HEK293 (cell line): ENCODE data around the gene CPNE2.

Experiments
- CTCF ChIA-PET: fragments of 350-600 bp; formaldehyde crosslinking; extraction: SDS; loops from one replicate; lab custom pipeline; 2021; ENCODE audit warnings: antibody characterized with exemption; lab: Yijun Ruan, JAX
- POLR2A ChIA-PET: fragments of 300-600 bp; formaldehyde crosslinking; extraction: SDS; loops from one replicate; lab custom pipeline; 2020; ENCODE audit warnings: antibody characterized with exemption, inconsistent platforms; lab: Yijun Ruan, JAX
- H3K27ac ChIP-seq: fragments of 200-500 bp; sonication (Bioruptor generic); 2 replicates; pipeline ENCODE4 v1.5.1; 2014; ENCODE audit warnings: low read depth, low read length, control low read depth, inconsistent platforms; ENCODE audit errors: extremely low read depth
- H3K36me3 ChIP-seq, 2 experiments: fragments of 200-500 bp in 1 of 2; sonication (Bioruptor generic) in 1 of 2; 1 replicate in 1 of 2; 2 replicates in 1 of 2; pipeline ENCODE4 v1.5.1; 2014 to 2017; ENCODE audit warnings: inconsistent platforms in 2 of 2, low read length in 2 of 2; ENCODE audit not compliant: control insufficient read depth in 2 of 2, insufficient read depth in 1 of 2
- H3K4me1 ChIP-seq: fragments of 200-500 bp; sonication (Bioruptor generic); 2 replicates; pipeline ENCODE4 v1.5.1; 2014; ENCODE audit warnings: mild to moderate bottlenecking, low read length, inconsistent platforms; ENCODE audit not compliant: control insufficient read depth, insufficient read depth
- H3K4me3 ChIP-seq: 2 replicates; pipeline ENCODE4 v1.5.1; 2011; ENCODE audit warnings: low read depth, mild to moderate bottlenecking, control low read depth, low read length, moderate library complexity
- H3K9me3 ChIP-seq: fragments of 200-500 bp; sonication (Bioruptor generic); 2 replicates; pipeline ENCODE4 v1.5.1; 2014; ENCODE audit warnings: low read depth, low read length, inconsistent platforms; ENCODE audit not compliant: control insufficient read depth, insufficient read depth
- FEZF1 ChIP-seq: fragments of 450-650 bp; formaldehyde crosslinking; IDR thresholded peaks from 2 replicates; pipeline ENCODE4 v1.5.1; 2016; ENCODE audit warnings: missing biosample characterization, missing genetic modification characterization
- MEIS1 ChIP-seq: sonication (generic); formaldehyde crosslinking; IDR thresholded peaks from 2 replicates; pipeline ENCODE4 v1.8.1; 2022; ENCODE audit warnings: missing genetic modification reagents, mild to moderate bottlenecking, borderline replicate concordance
- SP2 ChIP-seq: fragments of 450-650 bp; formaldehyde crosslinking; IDR thresholded peaks from 2 replicates; pipeline ENCODE4 v1.5.1; 2016; ENCODE audit warnings: missing biosample characterization, missing genetic modification characterization
- YY1 ChIP-seq: fragments of 450-650 bp; formaldehyde crosslinking; IDR thresholded peaks from 2 replicates; pipeline ENCODE4 v1.5.1; 2018; ENCODE audit warnings: missing biosample characterization, missing genetic modification characterization
- ZEB2 ChIP-seq: fragments of 450-650 bp; formaldehyde crosslinking; IDR thresholded peaks from 2 replicates; pipeline ENCODE4 v1.5.1; 2016; ENCODE audit warnings: missing biosample characterization, missing genetic modification characterization
- ZFP37 ChIP-seq: fragments of 450-650 bp; formaldehyde crosslinking; IDR thresholded peaks from 2 replicates; pipeline ENCODE4 v1.5.1; 2016; ENCODE audit warnings: missing biosample characterization, missing genetic modification characterization
- ZNF155 ChIP-seq: fragments of 450-650 bp; formaldehyde crosslinking; IDR thresholded peaks from 2 replicates; pipeline ENCODE4 v1.5.1; 2016; ENCODE audit warnings: missing biosample characterization, missing genetic modification characterization
- ZNF335 ChIP-seq: fragments of 450-650 bp; formaldehyde crosslinking; conservative IDR thresholded peaks from 2 replicates; pipeline ENCODE4 v1.5.1; 2016; ENCODE audit warnings: missing biosample characterization, missing genetic modification characterization
- ZNF350 ChIP-seq: fragments of 450-650 bp; formaldehyde crosslinking; IDR thresholded peaks from 2 replicates; pipeline ENCODE4 v1.5.0; 2017; ENCODE audit warnings: missing biosample characterization, mild to moderate bottlenecking, missing genetic modification characterization
- ZNF514 ChIP-seq: fragments of 450-650 bp; formaldehyde crosslinking; IDR thresholded peaks from 2 replicates; pipeline ENCODE4 v1.5.1; 2016; ENCODE audit warnings: missing biosample characterization, missing genetic modification characterization
- ZNF529 ChIP-seq: fragments of 450-650 bp; formaldehyde crosslinking; IDR thresholded peaks from 2 replicates; pipeline ENCODE4 v1.5.1; 2017; ENCODE audit warnings: missing genetic modification characterization, missing biosample characterization; ENCODE audit not compliant: insufficient replicate concordance
- ZNF558 ChIP-seq: fragments of 450-650 bp; formaldehyde crosslinking; IDR thresholded peaks from 2 replicates; pipeline ENCODE4 v1.5.1; 2016; ENCODE audit warnings: missing biosample characterization, missing genetic modification characterization
- ZNF629 ChIP-seq: fragments of 450-650 bp; formaldehyde crosslinking; IDR thresholded peaks from 2 replicates; pipeline ENCODE4 v1.5.1; 2017; ENCODE audit warnings: missing biosample characterization, missing genetic modification characterization
- ZNF76 ChIP-seq: fragments of 450-650 bp; formaldehyde crosslinking; IDR thresholded peaks from 2 replicates; pipeline ENCODE4; 2016; ENCODE audit warnings: low read depth, missing biosample characterization, missing genetic modification characterization, borderline replicate concordance
- ZNF792 ChIP-seq: fragments of 450-650 bp; formaldehyde crosslinking; IDR thresholded peaks from 2 replicates; pipeline ENCODE4 v1.5.1; 2016; ENCODE audit warnings: missing biosample characterization, missing genetic modification characterization
- TF ChIP-seq, protein P1 (sequence below): fragments of 450-650 bp; formaldehyde crosslinking; IDR thresholded peaks from 2 replicates; pipeline ENCODE4 v1.5.1; 2016; ENCODE audit warnings: missing biosample characterization, missing genetic modification characterization, borderline replicate concordance
- TF ChIP-seq, protein P2 (sequence below): fragments of 450-650 bp; formaldehyde crosslinking; IDR thresholded peaks from 2 replicates; pipeline ENCODE4 v1.5.1; 2016; ENCODE audit warnings: missing biosample characterization, missing genetic modification characterization
- TF ChIP-seq, protein P3 (sequence below): fragments of 450-650 bp; formaldehyde crosslinking; conservative IDR thresholded peaks from 2 replicates; pipeline ENCODE4 v1.5.1; 2016; ENCODE audit warnings: low read depth, missing biosample characterization, missing genetic modification characterization

CPNE2 gene

DNA sequence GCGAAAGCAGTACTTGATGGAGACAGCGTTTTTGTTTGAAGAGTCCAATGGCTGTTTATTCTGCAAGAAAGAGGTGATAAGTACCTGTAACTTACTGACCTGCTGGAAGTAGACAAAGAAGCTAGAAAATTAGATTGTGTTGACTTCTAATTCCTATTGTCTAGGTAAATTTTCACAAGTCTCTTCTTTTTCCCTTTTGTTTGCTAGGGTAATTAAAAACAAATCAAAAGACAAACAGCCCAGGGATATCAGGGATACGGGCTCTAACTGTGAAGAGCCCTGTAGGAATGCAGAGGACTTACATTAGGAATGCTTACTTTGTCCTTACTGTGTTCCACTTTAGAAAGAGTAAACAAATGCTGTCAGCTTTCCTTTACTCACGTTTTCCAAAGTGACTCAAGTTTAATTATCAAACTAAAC is 86.4 kb downstream of the CPNE2 start (continued):
- TF ChIP-seq YY1 (tag by site-specific recombination) (no peak), SP2 (tag by site-specific recombination) (no peak), ZNF792 (tag by site-specific recombination) (no peak), ZNF350 (tag by site-specific recombination) (no peak), ZEB2 (tag by site-specific recombination) (no peak), ZFP37 (tag by site-specific recombination) (no peak), ZNF529 (no peak), FEZF1 (no peak)
- TF ChIP-seq, protein P1, sequence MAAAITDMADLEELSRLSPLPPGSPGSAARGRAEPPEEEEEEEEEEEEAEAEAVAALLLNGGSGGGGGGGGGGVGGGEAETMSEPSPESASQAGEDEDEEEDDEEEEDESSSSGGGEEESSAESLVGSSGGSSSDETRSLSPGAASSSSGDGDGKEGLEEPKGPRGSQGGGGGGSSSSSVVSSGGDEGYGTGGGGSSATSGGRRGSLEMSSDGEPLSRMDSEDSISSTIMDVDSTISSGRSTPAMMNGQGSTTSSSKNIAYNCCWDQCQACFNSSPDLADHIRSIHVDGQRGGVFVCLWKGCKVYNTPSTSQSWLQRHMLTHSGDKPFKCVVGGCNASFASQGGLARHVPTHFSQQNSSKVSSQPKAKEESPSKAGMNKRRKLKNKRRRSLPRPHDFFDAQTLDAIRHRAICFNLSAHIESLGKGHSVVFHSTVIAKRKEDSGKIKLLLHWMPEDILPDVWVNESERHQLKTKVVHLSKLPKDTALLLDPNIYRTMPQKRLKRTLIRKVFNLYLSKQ (tag by site-specific recombination), result no peak
- TF ChIP-seq, protein P2, sequence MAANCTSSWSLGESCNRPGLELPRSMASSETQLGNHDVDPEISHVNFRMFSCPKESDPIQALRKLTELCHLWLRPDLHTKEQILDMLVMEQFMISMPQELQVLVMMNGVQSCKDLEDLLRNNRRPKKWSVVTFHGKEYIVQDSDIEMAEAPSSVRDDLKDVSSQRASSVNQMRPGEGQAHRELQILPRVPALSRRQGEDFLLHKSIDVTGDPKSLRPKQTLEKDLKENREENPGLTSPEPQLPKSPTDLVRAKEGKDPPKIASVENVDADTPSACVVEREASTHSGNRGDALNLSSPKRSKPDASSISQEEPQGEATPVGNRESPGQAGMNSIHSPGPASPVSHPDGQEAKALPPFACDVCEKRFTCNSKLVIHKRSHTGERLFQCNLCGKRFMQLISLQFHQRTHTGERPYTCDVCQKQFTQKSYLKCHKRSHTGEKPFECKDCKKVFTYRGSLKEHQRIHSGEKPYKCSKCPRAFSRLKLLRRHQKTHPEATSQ, result no peak

DNA sequence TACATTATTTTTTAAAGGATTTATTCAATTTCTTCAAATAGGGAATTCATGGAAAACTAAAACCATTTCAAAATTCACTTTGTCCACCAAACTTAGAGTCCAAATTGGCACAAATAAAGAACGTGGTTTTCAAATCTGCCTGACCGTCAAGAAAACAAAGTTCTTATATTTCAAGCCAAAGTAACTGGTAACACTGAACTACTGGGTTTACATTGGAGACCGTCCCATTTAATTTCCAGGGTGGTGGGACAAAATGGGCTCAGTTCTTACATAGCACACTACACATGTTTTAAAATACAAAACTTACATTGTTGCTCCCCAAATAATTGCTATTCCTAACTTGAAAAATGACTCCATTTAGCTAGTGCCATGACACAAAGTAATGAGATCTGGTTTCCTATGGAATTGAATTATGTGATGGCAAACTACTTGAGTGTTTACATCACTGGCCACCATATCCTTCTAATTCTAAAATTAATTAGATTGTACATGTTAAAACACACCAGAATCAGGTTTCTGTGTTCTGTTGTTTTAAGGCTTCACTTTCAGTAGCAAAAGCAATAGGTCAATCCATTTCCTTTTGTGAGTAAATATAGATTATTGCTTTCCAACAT is 86.9 kb downstream of the CPNE2 start:
- Histone ChIP-seq H3K9me3 (no peaks in the 10 kb centered on the region), H3K4me1 (peaks cover 13% of the 10 kb centered on the region), H3K27ac (no peak overlapping the region), H3K36me3 (peaks cover 0 to 4% of the 10 kb centered on the region in 2 experiments; a peak in 2 of 3 replicates), H3K4me3 (no peak overlapping the region)
- CTCF ChIA-PET, result interaction anchor here (0.6 to 1.3 kb wide), 3 partner anchors 10 to 92 kb away, joined by 3 to 5 read pairs (median 3); no protein-coding TSS in a partner anchor
- TF ChIP-seq ZNF335 (tag by site-specific recombination), result peak; percentile 36
- no peak for TF ChIP-seq MEIS1 (CRISPR knock-in tag)
- TF ChIP-seq ZNF629 (tag by site-specific recombination), result peak; percentile 21; the same call in 1 of the 2 replicates
- POLR2A ChIA-PET, result no interaction called here

DNA sequence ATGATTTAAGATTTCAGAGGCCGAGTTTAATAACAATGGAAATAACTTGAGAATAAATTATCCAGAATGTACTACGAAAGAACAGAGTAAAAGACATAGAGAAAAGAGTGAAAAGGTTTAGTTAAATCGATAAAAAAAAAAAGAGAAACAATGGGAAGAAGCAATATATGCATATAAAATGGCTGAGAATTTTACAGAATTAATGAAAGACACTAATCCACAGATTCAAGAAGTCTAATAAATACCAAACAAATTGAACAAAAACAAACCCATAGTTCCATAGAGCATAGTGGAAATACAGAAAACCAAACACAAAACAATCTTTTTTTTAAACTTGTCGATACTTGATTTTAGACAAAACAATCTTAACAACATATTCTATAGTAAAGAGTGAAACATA is 91.7 kb downstream of the CPNE2 start:
- H3K36me3 ChIP-seq, result no peaks in the 10 kb centered on the region; a peak in 1 of 3 replicates
- POLR2A ChIA-PET, result no interaction called here
- H3K4me3 ChIP-seq, result no peak overlapping the region
- TF ChIP-seq ZNF558 (tag by site-specific recombination) (peak; percentile 100), ZNF155 (tag by site-specific recombination) (no peak), ZNF514 (tag by site-specific recombination) (no peak)
- no peaks in the 10 kb centered on the region for H3K9me3 ChIP-seq
- H3K27ac ChIP-seq, result no peak overlapping the region
- H3K4me1 ChIP-seq, result peaks cover 8% of the 10 kb centered on the region
- CTCF ChIA-PET, result interaction anchor here (0.8 to 1.4 kb wide), 2 partner anchors 9 to 67 kb away, joined by 3 to 4 read pairs; no protein-coding TSS in a partner anchor

DNA sequence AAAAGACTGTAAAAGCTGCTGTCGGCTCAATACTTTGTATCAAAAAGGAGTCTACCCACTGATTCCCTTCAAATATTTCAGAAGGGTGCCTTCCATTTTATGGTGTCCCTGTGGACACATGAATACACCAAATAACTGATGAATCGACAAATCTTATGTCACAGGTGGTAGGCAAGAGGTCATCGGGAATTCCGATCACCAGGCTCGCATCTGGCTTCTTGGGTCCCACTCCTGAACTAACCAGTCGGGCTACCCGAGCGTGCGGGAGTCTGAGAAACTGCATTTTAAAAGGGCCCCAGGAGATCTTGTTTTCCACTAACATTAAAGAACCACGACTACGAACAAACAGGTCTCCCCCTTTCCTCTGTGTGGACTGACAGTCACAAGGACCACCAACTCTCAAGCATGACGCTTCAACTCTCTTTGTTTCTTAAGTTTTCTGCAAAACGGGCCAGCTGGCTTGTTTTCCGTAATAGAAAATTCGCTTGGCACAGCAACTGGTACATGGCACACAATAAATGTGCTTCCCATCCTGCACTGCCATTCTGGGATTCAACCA is 92.6 kb downstream of the CPNE2 start:
- CTCF ChIA-PET, result interaction anchor here (0.8 to 1.8 kb wide), 3 partner anchors 8 to 92 kb away, joined by 3 to 6 read pairs (median 4); partner anchors contain the start of gene CPNE2

More for the DNA sequence above, 92.6 kb downstream of the CPNE2 start:
- TF ChIP-seq, protein P3, sequence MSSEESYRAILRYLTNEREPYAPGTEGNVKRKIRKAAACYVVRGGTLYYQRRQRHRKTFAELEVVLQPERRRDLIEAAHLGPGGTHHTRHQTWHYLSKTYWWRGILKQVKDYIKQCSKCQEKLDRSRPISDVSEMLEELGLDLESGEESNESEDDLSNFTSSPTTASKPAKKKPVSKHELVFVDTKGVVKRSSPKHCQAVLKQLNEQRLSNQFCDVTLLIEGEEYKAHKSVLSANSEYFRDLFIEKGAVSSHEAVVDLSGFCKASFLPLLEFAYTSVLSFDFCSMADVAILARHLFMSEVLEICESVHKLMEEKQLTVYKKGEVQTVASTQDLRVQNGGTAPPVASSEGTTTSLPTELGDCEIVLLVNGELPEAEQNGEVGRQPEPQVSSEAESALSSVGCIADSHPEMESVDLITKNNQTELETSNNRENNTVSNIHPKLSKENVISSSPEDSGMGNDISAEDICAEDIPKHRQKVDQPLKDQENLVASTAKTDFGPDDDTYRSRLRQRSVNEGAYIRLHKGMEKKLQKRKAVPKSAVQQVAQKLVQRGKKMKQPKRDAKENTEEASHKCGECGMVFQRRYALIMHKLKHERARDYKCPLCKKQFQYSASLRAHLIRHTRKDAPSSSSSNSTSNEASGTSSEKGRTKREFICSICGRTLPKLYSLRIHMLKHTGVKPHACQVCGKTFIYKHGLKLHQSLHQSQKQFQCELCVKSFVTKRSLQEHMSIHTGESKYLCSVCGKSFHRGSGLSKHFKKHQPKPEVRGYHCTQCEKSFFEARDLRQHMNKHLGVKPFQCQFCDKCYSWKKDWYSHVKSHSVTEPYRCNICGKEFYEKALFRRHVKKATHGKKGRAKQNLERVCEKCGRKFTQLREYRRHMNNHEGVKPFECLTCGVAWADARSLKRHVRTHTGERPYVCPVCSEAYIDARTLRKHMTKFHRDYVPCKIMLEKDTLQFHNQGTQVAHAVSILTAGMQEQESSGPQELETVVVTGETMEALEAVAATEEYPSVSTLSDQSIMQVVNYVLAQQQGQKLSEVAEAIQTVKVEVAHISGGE, result no peak
- TF ChIP-seq ZNF76 (tag by site-specific recombination), result peak; percentile 51; the same call in 1 of the 2 replicates
- peak overlapping the region; percentile 85 for H3K4me3 ChIP-seq
- H3K36me3 ChIP-seq, result no peaks in the 10 kb centered on the region; a peak in 1 of 3 replicates
- POLR2A ChIA-PET, result interaction anchor here (0.8 to 1.4 kb wide), 5 partner anchors 11 to 262 kb away, joined by 3 to 7 read pairs (median 4); partner anchors contain the start of genes CIAPIN1 and COQ9
- peak overlapping the region; percentile 77; the same call in 1 of the 2 replicates for H3K27ac ChIP-seq
- no peaks in the 10 kb centered on the region for H3K9me3 ChIP-seq
- no peaks in the 10 kb centered on the region; the same call in 1 of the 2 replicates for H3K4me1 ChIP-seq
